Stimulated activated CD4-positive, alpha-beta T cell treated with anti-CD3 and anti-CD28 coated beads, Interleukin-12 subunit alpha, Interleukin-12 subunit beta, amount 100 ng/mL, for 24 hours (primary cell): ENCODE data around the gene MTUS2.

Experiments
- DNase-seq, 2 experiments: peaks; one replicate each; pipeline ENCODE4 v3.0.0-alpha.2; 2020; ENCODE audit warnings: low read depth in 2 of 2

Gene MTUS2

GRCh38 chr13:29508130-29508875 lies 688.2 kb downstream of the MTUS2 start:
- DNase-seq = peak; percentile 39 to 63

- no peak for DNase-seq
Observed at GRCh38 chr13:29508876-29509252, 688.7 kb downstream of the MTUS2 start.

GRCh38 chr13:29509999-29510589 lies 690.0 kb downstream of the MTUS2 start:
- no peak for DNase-seq

GRCh38 chr13:29510651-29511084 lies 690.5 kb downstream of the MTUS2 start:
- no peak for DNase-seq

GRCh38 chr13:29511106-29511796 lies 691.1 kb downstream of the MTUS2 start:
- no peak for DNase-seq

- no peak for DNase-seq
Observed at GRCh38 chr13:29511980-29512379, 691.8 kb downstream of the MTUS2 start.

- no peak for DNase-seq
Observed at GRCh38 chr13:29513002-29513980, 693.2 kb downstream of the MTUS2 start.

GRCh38 chr13:29513981-29514719 lies 694.0 kb downstream of the MTUS2 start:
- DNase-seq = no peak

- no peak for DNase-seq
Observed at GRCh38 chr13:29514720-29515310, 694.7 kb downstream of the MTUS2 start.

- DNase-seq = no peak
Observed at GRCh38 chr13:29515372-29515771, 695.2 kb downstream of the MTUS2 start.

GRCh38 chr13:29516012-29516411 lies 695.9 kb downstream of the MTUS2 start:
- no peak for DNase-seq

- DNase-seq = no peak
Observed at GRCh38 chr13:29516880-29517279, 696.7 kb downstream of the MTUS2 start.

- DNase-seq = no peak
Observed at GRCh38 chr13:29519921-29520320, 699.8 kb downstream of the MTUS2 start.

GRCh38 chr13:29520671-29521070 lies 700.5 kb downstream of the MTUS2 start:
- DNase-seq = no peak

- DNase-seq = no peak
Observed at GRCh38 chr13:29521336-29521735, 701.2 kb downstream of the MTUS2 start.

GRCh38 chr13:29522044-29522685 lies 702.0 kb downstream of the MTUS2 start:
- DNase-seq = no peak

GRCh38 chr13:29523199-29523961 lies 703.2 kb downstream of the MTUS2 start:
- DNase-seq = no peak

GRCh38 chr13:29524176-29524575 lies 704.0 kb downstream of the MTUS2 start:
- DNase-seq = no peak

- no peak for DNase-seq
Observed at GRCh38 chr13:29524641-29525040, 704.5 kb downstream of the MTUS2 start.
